Common myeloid progenitor, CD34-positive (primary cell): ENCODE results near the gene FNIP2.
"Not testable (repeated sequence)": the region's sequence is repeated elsewhere in the genome, so short reads cannot be mapped to it uniquely, and the experiment has no call there.

ENCODE experiments used
- CTCF ChIA-PET: fragments of 350-600 bp; sonication (Branson Sonifier 250); formaldehyde crosslinking; loops from one replicate; lab custom pipeline; 2021; ENCODE audit warnings: antibody characterized with exemption; lab: Charles Lee
- POLR2A ChIA-PET: fragments of 350-600 bp; sonication (Branson Sonifier 250); formaldehyde crosslinking; loops from one replicate; lab custom pipeline; 2021; ENCODE audit warnings: antibody characterized with exemption; lab: Charles Lee
- DNase-seq, 3 donors: peaks; one replicate each; pipeline versions ENCODE4 v3.0.0 to v3.0.0-alpha.2; 2013
- H3K27ac ChIP-seq, 2 experiments: 1 replicate in 1 of 2; 2 replicates in 1 of 2; pipeline ENCODE4 v1.7.0; 2013; ENCODE audit warnings: inconsistent platforms in 2 of 2, low read length in 2 of 2, mild to moderate bottlenecking in 2 of 2, low read depth in 1 of 2, moderate library complexity in 1 of 2; ENCODE audit not compliant: severe bottlenecking in 2 of 2, insufficient read depth in 1 of 2, poor library complexity in 1 of 2
- H3K27me3 ChIP-seq, 5 experiments: replicated peaks in 2 of 5; 1 replicate in 3 of 5; 2 replicates in 2 of 5; pipeline versions ENCODE4 v1.6.1 to v1.7.0; 2013; ENCODE audit warnings: low read length in 4 of 5, mild to moderate bottlenecking in 2 of 5, moderate library complexity in 2 of 5, inconsistent platforms in 1 of 5; ENCODE audit not compliant: insufficient read depth in 5 of 5, control insufficient read depth in 4 of 5
- H3K36me3 ChIP-seq, 4 experiments: 1 replicate in 2 of 4; 2 replicates in 2 of 4; pipeline versions ENCODE4 v1.6.1 to v1.7.0; 2013; ENCODE audit warnings: low read length in 3 of 4, control low read depth in 1 of 4, mild to moderate bottlenecking in 1 of 4; ENCODE audit not compliant: control insufficient read depth in 4 of 4, insufficient read depth in 4 of 4
- H3K4me1 ChIP-seq, 4 experiments: 1 replicate in 3 of 4; 2 replicates in 1 of 4; pipeline versions ENCODE4 v1.6.1 to v1.7.1; 2013; ENCODE audit warnings: low read length in 3 of 4, mild to moderate bottlenecking in 3 of 4, control low read depth in 1 of 4, inconsistent platforms in 1 of 4, moderate library complexity in 1 of 4; ENCODE audit not compliant: control insufficient read depth in 4 of 4, insufficient read depth in 4 of 4; ENCODE audit errors: control extremely low read depth in 1 of 4
- H3K4me3 ChIP-seq, 7 experiments: 1 replicate in 4 of 7; 2 replicates in 3 of 7; pipeline versions ENCODE4 v1.5.1 to v1.7.0; 2013; ENCODE audit warnings: mild to moderate bottlenecking in 7 of 7, low read length in 6 of 7, moderate library complexity in 6 of 7, inconsistent platforms in 2 of 7, low read depth in 2 of 7, control low read depth in 1 of 7; ENCODE audit not compliant: insufficient read depth in 4 of 7, control insufficient read depth in 1 of 7; ENCODE audit errors: extremely low read depth in 1 of 7
- H3K9me3 ChIP-seq, 5 experiments: 1 replicate in 4 of 5; 2 replicates in 1 of 5; pipeline versions ENCODE4 v1.6.1 to v1.7.1; 2013; ENCODE audit warnings: low read length in 4 of 5, mild to moderate bottlenecking in 2 of 5, inconsistent platforms in 1 of 5, low read depth in 1 of 5, moderate library complexity in 1 of 5; ENCODE audit not compliant: control insufficient read depth in 4 of 5, insufficient read depth in 2 of 5; ENCODE audit errors: control extremely low read depth in 1 of 5
- WGBS: methylation state at CpG from one replicate; pipeline ENCODE4 v1.1.5; 2013; ENCODE audit not compliant: insufficient coverage; 5-methylcytosine and 5-hydroxymethylcytosine counted together

Gene FNIP2

GRCh38 chr4:158827543-158827981 is 58.7 kb downstream of the FNIP2 start:
- Histone ChIP-seq H3K4me1 (peaks cover 13 to 44% (median 23%) of the 10 kb centered on the region in 4 experiments), H3K9me3 (no peaks in the 10 kb centered on the region), H3K4me3 (no peak overlapping the region), H3K27ac (no peak overlapping the region), H3K36me3 (peaks cover 0 to 32% (median 14%) of the 10 kb centered on the region in 4 experiments), H3K27me3 (no peaks in the 10 kb centered on the region)
- CTCF ChIA-PET, result interaction anchor here (0.6 to 2.5 kb wide), 7 partner anchors 11 to 555 kb away, joined by 3 to 10 read pairs (median 3); no protein-coding TSS in a partner anchor
- POLR2A ChIA-PET, result no interaction called here
- WGBS, result 50% methylated on average over 5 of the region's 5 CpGs
- DNase-seq, result peak in 1 of 3 donors; percentile 38

- H3K27ac ChIP-seq, POLR2A ChIA-PET, H3K9me3 ChIP-seq, DNase-seq, H3K27me3 ChIP-seq, H3K4me3 ChIP-seq: not testable (repeated sequence)
- Histone ChIP-seq H3K4me1 (peaks cover 13 to 44% (median 23%) of the 10 kb centered on the region in 4 experiments), H3K36me3 (peaks cover 0 to 32% (median 15%) of the 10 kb centered on the region in 4 experiments)
- CTCF ChIA-PET, result interaction anchor here (0.6 to 1.8 kb wide), 8 partner anchors 9 to 556 kb away, joined by 3 to 4 read pairs (median 3); no protein-coding TSS in a partner anchor
- WGBS, result 100% methylated on average over 1 of the region's 8 CpGs
Observed at GRCh38 chr4:158828151-158828550, 59.3 kb downstream of the FNIP2 start.

- ChIA-PET CTCF (interaction anchor here (0.9 to 1.8 kb wide), 3 partner anchors 10 to 21 kb away, joined by 3 to 4 read pairs (median 4); no protein-coding TSS in a partner anchor), POLR2A (no interaction called here)
- WGBS, result 100% methylated on average over 2 of the region's 2 CpGs
Observed at GRCh38 chr4:158829254-158829653, 60.4 kb downstream of the FNIP2 start.

GRCh38 chr4:158833602-158834001 is 64.8 kb downstream of the FNIP2 start:
- 100% methylated on average over 3 of the region's 5 CpGs for WGBS
- DNase-seq, result no peak
- no peak overlapping the region for H3K27ac ChIP-seq

More at GRCh38 chr4:158829254-158829653, 60.4 kb downstream of the FNIP2 start:
- DNase-seq, result no peak
- Histone ChIP-seq H3K27ac (no peak overlapping the region), H3K36me3 (peaks cover 4 to 39% (median 23%) of the 10 kb centered on the region in 4 experiments), H3K27me3 (no peaks in the 10 kb centered on the region), H3K4me1 (peaks cover 13 to 37% (median 23%) of the 10 kb centered on the region in 4 experiments), H3K9me3 (no peaks in the 10 kb centered on the region), H3K4me3 (no peak overlapping the region)

GRCh38 chr4:158835226-158836001 is 66.6 kb downstream of the FNIP2 start:
- H3K27ac ChIP-seq, result no peak overlapping the region
- DNase-seq, result peak in 1 of 3 donors; percentile 12
- H3K27me3 ChIP-seq, result no peaks in the 10 kb centered on the region
- H3K4me1 ChIP-seq, result no peaks in the 10 kb centered on the region
- POLR2A ChIA-PET, result interaction anchor here (0.6 kb wide), 1 partner anchor 317 kb away, joined by 3 read pairs; no protein-coding TSS in a partner anchor
- CTCF ChIA-PET, result interaction anchor here (1.7 to 1.8 kb wide), 2 partner anchors 11 to 14 kb away, joined by 4 to 5 read pairs; no protein-coding TSS in a partner anchor
- H3K9me3 ChIP-seq, result no peaks in the 10 kb centered on the region
- H3K36me3 ChIP-seq, result peaks cover 8 to 45% (median 25%) of the 10 kb centered on the region in 4 experiments
- H3K4me3 ChIP-seq, result no peak overlapping the region
- WGBS, result no CpG with 5 or more reads among the region's 2 CpGs

More at GRCh38 chr4:158833602-158834001, 64.8 kb downstream of the FNIP2 start:
- Histone ChIP-seq H3K4me3 (no peak overlapping the region), H3K36me3 (peaks cover 6 to 48% (median 29%) of the 10 kb centered on the region in 4 experiments), H3K4me1 (no peaks in the 10 kb centered on the region), H3K9me3 (no peaks in the 10 kb centered on the region), H3K27me3 (no peaks in the 10 kb centered on the region)
- ChIA-PET CTCF (interaction anchor here (1.2 kb wide), 1 partner anchor 25 kb away, joined by 3 read pairs; no protein-coding TSS in a partner anchor), POLR2A (no interaction called here)

- Histone ChIP-seq H3K4me1 (no peaks in the 10 kb centered on the region), H3K27ac (no peak overlapping the region), H3K27me3 (no peaks in the 10 kb centered on the region), H3K9me3 (no peaks in the 10 kb centered on the region), H3K4me3 (no peak overlapping the region), H3K36me3 (peaks cover 8 to 42% (median 24%) of the 10 kb centered on the region in 4 experiments)
- ChIA-PET CTCF (interaction anchor here (1.8 to 2.6 kb wide), 2 partner anchors 11 to 14 kb away, joined by 4 to 14 read pairs; no protein-coding TSS in a partner anchor), POLR2A (interaction anchor here (0.6 kb wide), 1 partner anchor 317 kb away, joined by 3 read pairs; no protein-coding TSS in a partner anchor)
- DNase-seq, result no peak
- WGBS, result no CpG with 5 or more reads among the region's 1 CpG
Observed at GRCh38 chr4:158836002-158836369, 67.2 kb downstream of the FNIP2 start.
